ENCODE data around the gene GMNN.

The GMNN gene

GRCh38 chr6:24818346-24818745 lies 43.6 kb downstream of the GMNN start:
- no peak for DNase-seq

- DNase-seq: no peak
Observed at GRCh38 chr6:24821860-24822444, 47.2 kb downstream of the GMNN start.

DNA sequence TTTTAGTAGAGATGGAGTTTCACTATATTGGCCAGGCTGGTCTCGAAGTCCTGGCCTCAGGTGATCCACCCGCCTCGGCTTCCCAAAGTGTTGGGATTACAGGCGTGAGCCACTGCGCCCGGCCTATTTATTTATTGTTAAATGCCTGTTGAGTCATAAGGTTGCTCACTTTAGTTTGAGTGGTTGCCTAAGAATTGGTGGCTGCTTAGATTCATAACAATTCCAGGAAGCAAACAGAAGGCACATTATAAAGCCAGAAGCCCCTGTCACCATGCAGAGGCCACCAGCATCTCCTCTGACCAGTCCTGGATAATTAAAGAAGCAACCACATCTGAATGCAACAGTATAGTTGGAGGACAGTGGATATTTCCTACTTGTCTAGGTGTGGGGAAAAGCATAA lies 48.0 kb downstream of the GMNN start:
- no peak for DNase-seq

GRCh38 chr6:24823185-24823584 lies 48.4 kb downstream of the GMNN start:
- DNase-seq: no peak

- DNase-seq: no peak
Observed at GRCh38 chr6:24824142-24824938, 49.6 kb downstream of the GMNN start.

DNA sequence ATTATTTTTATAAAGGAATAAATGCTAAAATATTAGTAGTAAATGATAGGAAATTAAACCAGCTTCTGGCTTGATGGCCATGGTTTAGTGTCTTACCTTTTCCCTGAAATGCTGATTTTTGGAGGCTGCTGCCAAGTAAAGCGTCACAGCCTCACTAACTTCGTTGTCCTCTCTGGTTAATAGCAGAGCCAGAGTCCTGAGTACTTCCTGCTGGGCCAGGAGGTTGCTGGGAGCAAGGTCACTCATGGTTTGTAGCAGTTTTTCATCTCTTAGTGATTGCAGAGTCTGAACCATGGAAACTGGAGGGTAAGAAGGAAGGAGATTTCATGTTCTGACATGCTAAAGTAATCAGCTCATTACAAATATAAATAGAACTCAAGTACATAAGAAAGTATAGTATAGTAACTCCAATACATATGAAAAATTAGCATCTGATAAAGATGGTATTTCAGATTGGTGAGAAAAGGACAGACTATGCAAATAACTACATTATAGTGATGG lies 50.4 kb downstream of the GMNN start:
- DNase-seq: no peak

DNA sequence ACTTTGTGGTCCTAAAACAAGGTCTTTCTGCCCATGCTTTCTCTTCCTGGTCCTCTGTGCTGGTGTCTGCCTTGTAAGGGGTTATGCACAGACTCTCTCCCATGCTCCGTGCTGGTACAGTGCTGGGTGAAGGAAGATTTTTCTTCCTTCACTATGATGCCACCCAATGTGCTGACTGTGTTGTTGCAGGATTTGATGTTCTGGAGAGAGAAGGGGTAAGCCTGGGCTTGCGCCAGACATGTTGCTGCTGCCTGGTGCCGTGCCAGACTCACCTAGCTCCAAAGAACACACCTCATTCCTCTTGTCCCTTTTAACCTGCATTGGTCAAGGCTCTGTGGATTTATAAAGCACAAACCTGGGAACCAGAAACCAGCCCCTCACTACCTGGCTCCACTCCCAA lies 52.4 kb downstream of the GMNN start:
- DNase-seq: no peak

- DNase-seq: no peak
Observed at GRCh38 chr6:24827970-24828369, 53.2 kb downstream of the GMNN start.

DNA sequence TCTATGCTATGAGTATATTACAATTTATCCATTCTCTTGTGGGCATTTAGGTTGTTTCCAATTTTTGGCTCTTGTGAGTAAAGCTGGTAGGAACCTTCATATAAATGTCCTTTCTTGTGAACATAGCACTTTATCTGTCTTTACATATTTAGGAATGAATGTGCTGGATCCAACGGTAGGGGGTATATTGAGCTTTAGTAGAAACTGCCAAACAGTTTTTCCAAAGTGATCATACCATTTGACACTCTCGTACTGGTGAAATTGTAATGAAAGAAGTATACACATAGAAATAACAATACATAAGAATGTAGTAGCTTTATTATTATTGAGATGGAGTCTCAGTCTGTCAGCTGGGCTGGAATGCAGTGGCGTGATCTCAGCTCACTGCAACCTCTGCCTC lies 54.9 kb downstream of the GMNN start:
- DNase-seq: no peak

GRCh38 chr6:24831771-24832716 lies 57.3 kb downstream of the GMNN start:
- no peak for DNase-seq

DNA sequence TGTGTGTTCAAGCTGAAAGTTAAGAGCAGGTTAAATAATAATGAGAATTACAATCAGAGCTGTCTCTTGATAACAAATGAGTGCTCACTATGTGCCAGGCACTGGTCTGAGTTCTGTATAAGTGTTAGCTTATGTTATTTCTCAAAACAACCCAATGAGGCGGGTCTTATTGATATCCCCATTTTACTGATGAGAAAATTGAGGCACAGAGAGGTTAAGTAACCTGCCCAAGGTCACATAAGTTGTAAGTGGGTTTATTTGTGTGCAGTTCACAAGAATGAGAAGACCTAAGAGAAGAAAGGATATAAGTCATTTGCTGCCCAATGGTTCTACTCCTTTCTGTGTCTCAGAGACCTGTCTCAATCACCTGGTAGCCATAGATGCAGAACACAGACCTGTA lies 58.1 kb downstream of the GMNN start:
- no peak for DNase-seq

- DNase-seq: no peak
Observed at GRCh38 chr6:24833711-24834386, 59.1 kb downstream of the GMNN start.
